Fibroblast of the conjunctiva (primary cell): ENCODE data around the gene SCIN.
"Not testable (repeated sequence)": the region's sequence is repeated elsewhere in the genome, so short reads cannot be mapped to it uniquely, and the experiment has no call there.

Source experiments
- DNase-seq: peaks from one replicate; pipeline ENCODE4 v3.0.0-alpha.2; 2010; ENCODE audit warnings: low read depth

SCIN gene

DNA sequence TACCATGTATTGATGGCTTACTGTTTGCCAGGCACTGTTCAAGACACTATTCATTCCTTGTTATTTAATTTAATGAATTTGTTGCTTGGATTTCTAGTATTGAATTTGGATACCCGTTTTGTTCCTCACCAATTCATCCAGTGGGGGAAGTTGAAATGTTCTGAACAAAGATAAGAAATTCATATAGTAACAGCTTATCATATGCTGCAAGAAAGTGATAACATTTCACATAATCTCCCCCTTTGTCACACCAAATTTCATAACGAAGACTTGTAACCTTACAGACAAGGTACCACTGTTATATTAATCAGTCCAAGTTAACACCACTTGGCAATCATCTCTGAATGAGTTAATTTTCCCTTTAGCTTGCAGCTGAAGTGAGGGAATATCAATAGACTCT is 42.1 kb downstream of the SCIN start:
- DNase-seq, result no peak

DNA sequence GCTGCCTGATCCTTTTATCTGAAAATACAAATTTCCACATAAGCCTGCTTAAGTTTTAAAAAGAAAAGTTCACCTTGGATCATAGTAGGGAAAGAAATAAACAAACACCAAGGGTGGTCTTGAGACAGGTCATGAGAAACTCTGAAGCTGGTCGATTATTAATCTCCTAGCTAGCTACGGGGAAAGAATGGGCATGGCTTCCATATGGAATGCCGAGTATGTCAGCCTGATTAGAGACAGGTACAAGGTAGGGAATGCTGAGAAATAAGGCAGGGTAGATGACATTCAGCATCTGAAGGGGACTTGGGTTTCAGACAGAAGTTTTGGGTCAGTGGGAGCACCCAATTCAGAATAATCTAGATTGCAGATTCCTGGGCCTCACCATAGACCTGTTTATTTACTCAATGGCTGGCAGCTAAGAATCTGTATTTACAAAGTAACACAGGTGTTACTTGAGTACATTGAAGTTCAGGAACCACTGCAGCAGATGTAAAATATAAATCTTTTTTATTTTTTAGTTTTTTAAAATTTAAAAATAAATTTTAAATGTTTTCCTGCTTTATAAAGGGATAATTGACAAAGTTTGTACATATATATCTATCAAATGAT is 49.0 kb downstream of the SCIN start:
- no peak for DNase-seq

GRCh38 chr7:12620371-12620770 is 49.9 kb downstream of the SCIN start:
- no peak for DNase-seq

DNA sequence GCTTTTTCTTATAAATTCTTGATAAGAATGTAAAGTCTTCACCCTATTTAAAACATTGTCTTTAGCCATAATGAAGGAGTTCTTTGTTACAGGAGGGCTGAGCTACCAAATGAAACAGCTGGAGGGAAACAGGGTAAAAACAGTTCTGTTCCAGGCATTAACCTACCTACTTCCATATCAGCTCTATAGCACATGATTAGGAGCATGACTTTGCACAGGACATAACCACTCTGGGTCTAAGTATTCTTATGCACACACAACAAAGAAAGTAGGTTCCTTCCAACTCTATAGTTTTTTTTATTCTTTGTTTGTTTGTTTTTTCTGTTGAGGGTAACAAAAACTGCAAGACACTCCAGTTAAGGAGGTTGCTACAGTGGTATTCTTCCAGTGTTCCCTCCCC is 52.7 kb downstream of the SCIN start:
- DNase-seq, result no peak

DNA sequence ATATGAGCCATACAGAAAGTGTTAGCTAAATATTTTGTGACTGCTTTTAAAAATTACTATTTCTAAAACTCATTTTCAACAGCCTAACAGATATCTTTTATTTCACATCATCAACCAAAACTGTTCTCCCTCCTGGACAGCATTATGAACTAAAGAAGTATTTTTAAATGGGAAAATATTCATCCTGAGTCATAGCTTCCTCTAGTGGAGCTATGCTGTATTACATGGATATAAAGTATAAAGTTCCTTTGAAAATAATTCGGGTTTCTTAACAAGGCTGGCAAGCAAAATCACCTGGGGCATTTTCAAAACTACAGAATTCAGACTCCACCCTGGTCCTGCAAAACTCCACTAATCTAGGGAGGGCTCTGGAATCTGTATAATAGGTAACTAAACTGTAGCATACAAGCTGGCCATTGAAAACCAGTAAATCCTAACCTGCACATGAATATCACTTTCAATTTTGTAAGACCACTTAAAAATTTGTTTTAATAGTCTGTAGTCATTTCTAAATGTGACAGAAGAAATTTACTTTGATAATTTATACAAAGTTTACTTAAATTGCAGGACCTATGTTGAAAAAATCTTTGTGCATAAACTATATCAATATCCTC is 53.5 kb downstream of the SCIN start:
- DNase-seq, result no peak

- DNase-seq, result no peak
Measured at GRCh38 chr7:12625836-12626235, 55.3 kb downstream of the SCIN start.

- no peak for DNase-seq
Measured at GRCh38 chr7:12629816-12630512, 59.4 kb downstream of the SCIN start.

- DNase-seq, result no peak
Measured at GRCh38 chr7:12630513-12630819, 59.9 kb downstream of the SCIN start.

GRCh38 chr7:12633582-12633981 is 63.1 kb downstream of the SCIN start:
- no peak for DNase-seq

GRCh38 chr7:12635830-12636229 is 65.3 kb downstream of the SCIN start:
- no peak for DNase-seq

DNA sequence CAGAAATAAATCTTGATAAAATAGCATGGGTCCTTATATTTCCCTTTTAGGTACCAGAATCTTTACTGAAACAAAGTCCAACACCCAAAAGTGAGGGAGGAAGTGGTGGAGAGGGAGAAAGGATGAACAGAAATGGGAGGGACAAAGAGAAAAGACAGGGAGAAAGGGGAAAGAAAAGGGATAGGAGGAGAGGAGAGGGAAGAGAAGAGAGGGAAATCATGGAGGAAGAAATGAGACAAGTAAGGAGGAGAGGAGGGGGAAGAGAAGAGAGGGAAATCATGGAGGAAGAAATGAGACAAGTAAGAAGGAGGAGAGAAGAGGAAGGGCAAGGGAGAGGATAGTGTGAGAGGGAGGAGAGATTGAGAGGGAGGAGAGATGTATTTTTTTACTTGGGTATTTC is 66.8 kb downstream of the SCIN start:
- DNase-seq, result no peak

DNA sequence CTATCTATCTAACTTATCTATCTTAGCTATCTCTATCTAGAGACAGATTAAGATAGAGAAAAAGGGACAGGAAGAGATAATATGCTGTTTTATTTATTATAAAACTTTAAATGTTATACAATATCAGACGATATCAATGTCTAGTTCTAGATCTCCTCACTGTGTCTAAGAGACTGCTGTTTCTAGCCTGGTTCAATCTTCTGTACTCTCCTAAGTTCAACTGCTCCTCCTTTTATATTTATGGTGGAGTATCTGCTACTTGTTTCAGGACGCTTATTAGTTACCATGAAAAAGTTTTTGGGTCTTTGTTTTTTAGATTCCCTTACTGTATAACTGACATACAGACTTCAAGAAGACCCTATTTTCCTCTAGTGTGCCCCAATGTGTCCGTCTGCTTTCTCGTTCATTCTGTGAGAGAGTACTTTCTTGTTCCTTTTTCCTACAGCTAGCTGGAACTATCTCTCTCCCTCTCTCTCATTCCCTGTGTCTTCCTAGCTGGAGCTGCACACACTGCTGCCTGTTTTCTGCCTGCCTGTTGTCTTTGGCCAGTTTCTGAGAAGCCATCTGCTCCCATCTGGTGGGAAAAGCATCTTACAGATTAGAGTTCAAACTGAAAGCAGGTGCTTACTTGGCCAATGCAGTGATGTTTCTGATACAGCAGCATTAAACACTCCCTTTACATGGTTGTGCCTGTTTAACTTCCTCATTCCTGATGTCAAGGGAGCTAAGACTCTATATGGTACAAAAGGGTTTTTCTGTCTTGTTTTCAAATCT is 67.5 kb downstream of the SCIN start:
- DNase-seq, result no peak

DNA sequence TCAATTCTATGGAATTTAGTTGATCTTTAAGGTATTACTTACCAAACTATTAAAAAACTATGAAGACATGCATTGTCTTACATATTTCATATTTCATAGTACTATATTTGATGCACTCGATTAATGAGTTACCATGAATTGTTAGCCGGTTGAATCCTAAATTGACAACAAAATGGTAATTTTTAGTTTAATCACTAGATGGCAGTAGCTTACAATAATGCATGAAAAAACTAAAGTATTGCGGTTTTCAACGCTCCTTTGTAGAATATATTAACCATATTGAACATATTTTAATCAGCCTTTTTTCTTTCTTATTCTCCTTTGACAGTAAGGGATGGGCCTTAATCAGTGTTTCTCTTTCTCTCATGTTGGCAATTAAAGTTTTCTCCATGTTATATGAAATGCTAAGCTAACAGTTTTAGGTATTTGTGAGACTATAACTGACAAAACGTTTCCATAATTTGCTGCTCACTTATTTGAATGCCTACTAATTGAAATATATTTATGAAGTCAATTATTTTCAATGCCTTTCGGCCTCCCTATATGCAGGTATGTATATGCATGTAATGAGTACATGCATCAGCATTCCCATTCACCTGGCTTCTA is 68.4 kb downstream of the SCIN start:
- DNase-seq, result no peak

DNA sequence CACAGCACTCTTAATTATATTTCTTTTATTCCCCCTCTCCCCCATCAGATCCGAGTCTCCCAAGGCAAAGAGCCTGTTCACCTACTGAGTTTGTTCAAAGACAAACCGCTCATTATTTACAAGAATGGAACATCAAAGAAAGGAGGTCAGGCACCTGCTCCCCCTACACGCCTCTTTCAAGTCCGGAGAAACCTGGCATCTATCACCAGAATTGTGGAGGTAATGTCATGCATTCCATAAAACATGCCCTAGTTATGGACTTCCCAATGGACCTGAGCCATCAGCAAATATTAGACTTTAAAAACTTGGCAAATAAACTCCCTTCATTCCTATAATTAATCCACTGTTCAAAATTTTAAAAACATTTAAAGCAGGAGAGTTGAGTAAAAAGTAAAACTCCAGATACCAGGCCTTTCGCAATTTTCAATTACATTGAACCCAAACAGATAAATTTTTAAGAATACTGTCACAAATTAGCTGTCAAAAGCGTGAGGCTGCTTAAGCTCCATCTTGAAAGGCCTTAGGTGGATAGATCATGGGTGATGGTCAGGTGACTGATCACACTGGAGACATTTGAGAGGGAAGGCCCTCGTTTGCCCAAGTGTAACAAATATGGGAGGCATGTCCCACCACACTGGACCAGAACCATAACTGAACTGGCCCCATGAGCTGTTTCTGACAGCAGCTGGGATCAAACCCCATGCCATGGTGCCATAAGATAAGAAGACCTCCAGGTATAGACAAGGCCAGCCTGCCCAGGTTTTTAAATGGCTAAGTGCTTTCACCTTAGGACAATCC is 70.0 kb downstream of the SCIN start:
- DNase-seq, result no peak

- no peak for DNase-seq
Measured at GRCh38 chr7:12641196-12641595, 70.7 kb downstream of the SCIN start.

GRCh38 chr7:12642508-12642907 is 72.0 kb downstream of the SCIN start:
- no peak for DNase-seq

DNA sequence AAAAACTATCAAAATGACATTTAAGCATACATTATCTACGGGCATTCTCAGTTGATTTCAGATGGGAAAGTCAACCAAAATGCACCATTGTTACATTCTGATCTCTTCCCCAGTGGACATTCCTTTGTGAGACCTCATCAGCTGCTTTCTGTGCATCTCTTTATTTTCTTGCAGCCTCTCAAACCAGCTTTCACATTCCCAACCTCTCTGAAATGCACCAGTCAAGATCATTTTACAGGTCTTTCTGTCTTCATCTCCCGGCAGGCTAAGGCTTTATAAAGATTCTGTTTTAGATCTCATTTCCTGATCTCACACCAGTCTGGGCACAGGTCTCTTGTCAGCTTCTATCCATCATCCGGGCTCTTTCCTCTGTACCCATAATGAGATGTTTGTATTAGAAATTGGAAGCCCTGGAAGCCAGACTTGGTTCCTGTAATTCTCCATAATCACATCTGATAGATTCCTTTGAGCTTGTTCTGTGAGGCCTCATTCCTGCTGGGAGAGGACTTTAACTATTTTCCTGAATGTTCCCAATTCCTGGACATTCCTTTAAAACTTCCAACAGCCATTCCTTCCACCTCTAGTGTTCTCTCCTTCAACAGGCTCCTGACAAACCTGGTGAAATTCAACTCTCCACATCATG is 72.6 kb downstream of the SCIN start:
- DNase-seq, result no peak

DNA sequence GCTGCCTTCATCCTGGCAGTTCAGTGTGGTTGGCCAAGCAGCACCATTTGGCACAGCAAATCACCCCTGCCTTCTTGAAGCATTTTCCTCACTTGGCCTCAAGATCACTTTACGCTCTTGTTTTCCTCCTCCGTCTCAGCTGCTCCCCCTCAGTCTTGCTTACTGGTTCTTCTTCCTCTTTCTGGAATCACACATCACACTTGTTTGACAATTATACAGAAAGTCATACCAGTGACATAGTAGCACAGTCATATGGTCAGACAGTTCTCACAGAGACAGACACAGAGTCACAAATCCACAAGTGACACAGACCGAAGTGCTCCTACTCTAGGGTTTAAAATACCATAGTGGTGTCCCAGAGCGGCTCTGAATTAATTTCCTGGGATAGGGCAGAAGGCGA is 73.1 kb downstream of the SCIN start:
- DNase-seq, result no peak

- DNase-seq, result not testable (repeated sequence)
Measured at GRCh38 chr7:12645212-12645611, 74.7 kb downstream of the SCIN start.

DNA sequence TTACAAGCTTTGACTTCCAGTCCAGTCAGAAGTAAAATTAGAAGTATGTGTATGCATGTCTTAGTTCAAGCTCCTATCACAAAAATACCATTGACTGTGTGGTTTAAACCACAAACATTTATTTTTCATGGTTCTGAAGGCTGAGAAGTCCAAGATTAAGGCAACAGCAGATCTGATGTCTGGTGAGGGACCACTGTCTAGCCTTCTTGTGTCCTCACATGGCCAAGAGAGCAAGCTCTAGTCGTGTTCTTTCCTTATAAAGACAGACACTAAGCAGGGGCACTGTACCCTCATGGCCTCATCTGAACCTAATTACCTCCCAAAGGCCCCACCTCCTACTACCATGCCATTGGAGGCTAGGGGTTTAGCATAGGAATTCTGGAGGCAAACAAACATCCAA is 75.6 kb downstream of the SCIN start:
- DNase-seq, result no peak
